Medulla oblongata (tissue), 1 donor: Measurements from ENCODE around the gene PTCD3.
A peak's percentile ranks its signal among the peaks of the same experiment; 100 is the strongest.

ENCODE experiments used
- DNase-seq: peaks from one replicate; pipeline ENCODE4 v3.0.0-alpha.2; 2015; ENCODE audit errors: extremely low spot score

The PTCD3 gene

DNA sequence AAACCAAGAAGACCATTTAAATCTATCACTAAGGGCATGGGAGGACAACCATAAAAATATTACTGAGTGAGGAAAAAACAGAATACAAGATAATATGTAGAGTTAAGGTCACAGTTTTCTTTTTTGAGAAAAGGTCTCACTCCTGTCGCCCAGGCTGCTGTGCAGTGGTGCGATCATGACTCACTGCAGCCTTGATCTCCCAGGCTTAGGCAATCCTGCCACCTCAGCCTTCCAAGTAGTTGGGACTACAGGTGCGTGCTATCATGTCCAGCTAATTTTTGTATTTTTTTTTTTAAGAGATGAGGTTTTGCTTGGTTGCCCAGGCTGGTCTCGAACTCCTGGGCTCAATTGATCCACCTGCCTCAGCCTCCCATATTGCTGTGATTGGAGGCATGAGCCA, 24.3 kb upstream of the PTCD3 start:
- DNase-seq: no peak

DNA sequence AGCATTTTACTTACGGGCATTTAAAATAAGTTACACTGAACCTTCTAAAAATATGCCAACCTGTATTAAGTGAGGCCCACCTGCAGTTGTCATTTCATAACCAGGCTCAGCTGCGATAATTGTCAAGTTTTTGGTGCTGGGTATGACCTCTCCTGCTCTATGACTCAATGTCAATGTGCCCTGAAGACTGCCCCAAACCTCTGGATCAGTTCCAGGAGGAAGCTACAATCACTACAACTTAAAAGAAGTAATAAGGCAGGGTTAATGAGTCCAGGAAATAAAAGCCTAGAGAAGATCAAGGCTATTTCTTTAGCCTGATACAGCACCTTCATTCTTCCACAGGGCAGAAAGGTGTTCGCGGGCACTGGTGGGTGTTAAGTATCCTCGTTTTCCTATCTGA, 23.3 kb upstream of the PTCD3 start:
- DNase-seq: no peak

DNA sequence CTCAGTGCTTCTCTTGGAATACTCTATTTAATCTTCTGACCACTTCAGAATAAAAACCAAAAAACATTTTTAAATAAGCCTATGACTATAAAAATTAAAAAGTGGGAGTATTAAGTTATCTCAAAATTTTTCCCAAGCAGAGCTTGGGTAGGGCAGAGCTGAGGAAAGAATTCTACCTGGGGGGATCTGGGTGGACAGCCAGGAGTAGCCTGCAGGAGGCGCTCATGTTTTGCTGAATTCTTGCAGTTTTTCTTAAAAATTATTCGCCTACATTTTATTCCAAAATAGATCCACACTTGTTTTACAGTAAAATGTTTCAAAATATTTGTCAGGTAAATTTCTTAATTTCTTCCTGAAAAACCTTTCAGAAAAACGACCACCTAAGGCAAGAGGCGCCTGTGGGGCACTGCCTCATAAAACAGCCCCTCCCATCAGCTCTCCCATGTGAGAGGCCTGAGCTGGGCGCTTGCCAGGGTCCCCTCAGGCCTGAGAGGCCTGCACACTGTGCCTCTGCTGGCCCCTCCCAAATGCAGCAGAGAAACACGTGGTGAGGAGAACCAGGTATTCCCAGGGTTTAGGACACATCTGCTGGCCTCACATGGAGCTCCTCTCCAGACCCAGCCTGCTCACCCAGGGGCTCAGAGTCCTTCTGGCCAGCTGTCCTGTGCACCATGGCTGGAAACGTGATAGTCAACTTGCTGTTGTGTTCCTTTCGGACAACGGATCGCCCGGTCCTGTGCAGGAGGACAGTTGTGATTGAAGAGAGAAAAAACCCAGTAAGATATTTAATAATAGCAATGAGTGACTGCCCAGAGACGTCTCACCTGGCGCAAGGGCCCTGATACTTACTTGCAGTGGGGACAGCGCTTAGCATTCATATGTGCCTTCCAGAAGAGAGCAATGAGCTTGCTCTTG, 17.8 kb upstream of the PTCD3 start:
- no peak for DNase-seq

DNA sequence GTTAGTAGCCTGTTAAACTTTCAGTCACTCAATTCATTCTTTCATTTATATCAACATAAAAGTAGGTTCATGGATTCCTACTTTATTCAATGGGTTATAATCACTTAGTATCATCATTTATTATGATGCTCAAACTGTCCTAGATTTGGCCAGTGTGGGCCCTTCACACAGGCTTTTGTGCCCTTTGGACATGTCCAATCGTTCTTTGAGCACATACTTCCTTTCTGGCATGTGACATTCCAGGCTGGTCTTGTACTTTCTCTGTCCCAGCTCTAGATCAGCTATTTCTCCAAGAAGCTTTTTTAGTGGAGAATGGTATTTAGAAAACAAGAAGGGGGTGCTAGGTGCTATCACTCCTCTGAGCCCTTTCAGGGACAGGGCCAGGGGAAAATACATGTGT, 11.8 kb upstream of the PTCD3 start:
- no peak for DNase-seq

DNA sequence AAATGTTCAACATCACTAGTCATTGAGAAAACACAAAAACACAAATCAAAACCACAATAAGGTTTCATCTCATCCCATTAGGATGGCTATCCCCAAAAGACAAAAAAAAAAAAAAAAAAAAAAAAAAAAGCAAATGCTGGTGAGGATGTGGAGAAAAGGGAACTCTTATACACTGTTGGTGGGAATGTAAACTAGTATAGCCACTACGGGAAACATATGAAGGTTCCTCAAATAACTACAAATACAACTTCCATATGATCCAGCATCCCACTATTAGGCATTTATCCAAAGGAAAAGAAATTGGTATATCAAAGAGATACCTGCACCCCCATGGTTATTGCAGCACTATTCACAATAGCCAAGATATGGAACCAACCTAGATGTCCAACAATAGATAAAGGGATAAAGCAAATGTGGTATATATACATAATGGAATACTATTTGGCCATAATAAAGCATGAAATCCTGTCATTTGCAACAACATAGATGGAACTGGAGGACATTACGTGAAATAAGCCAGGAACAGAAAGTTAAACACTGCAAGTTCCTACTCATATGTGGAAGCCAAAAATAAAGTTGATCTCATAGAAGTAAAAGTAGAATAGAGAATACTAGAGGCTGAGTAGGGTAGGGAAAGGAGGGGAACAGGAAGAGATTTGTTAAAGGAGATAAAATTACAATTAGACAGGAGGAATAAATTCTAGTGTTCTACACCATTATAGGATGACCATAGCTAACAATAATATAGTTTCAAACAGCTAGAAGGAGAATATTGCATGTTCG, 8.7 kb upstream of the PTCD3 start:
- DNase-seq: no peak

DNA sequence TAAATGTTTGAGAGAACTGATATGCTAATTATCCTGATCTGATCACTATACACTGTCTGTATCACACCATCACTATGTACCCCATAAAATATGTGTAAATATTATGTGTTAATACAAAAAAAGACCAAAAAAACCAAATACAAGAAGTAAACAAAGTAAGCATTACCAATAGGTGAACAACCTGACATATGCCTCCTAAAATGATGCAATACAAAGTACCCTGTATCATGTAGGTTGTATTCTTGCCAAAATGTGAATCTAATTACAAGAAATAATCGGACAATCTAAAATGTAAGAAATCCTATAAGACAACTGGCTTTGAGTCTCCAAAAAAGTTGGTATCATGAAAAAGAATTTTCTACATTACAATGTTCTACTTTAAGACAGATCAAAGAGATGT, 8.1 kb upstream of the PTCD3 start:
- DNase-seq: no peak

DNA sequence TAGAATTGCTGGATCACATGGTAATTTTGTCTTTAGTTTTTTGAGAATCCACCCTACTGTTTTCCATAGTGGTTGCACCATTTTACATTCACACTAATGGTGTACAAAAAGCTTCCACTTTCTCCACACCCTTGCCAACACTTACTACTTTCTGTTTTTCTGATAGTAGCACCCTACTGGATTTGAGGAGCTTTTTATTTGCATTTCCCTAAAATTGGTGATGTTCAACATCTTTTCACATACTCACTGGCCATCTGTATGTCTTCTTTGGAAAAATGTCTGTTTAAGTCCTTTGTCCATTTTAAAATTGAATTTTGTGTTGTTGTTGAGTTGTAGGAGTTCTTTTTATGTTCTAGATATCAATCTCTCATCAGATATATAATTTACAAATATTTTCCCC, 3.9 kb upstream of the PTCD3 start:
- no peak for DNase-seq

DNA sequence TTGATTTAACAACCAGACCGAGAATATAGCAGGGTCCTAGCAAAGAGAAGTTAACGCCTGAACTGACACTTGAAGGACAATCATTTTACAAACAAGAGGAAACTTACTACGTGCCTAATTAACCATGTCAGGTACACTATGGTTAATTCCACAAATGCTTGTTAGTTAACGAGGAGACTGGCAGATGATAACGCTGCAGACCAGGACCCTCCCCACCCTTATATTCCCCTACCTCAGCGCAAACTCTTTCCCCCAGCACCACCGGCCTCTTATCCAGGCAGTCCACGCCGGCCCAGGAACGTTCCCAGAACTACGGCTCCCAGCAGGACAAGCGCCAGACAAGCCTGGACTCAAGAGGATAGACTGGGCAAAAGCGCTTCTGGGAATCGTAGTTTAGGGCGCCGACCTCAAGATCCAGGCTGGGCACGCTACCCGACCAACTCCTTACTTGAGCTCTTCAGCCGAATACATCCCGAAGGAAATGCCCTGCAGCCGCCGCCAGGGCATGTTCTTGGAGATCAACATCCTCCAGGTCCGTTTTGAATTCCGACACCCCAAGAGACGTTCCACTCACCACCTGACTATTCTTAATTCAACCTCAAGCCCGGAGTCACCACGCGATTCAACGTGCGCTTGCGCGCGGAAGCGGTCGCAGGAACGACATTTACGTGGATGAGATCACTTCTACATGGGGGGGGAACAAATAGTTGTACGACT, 625 bp upstream of the PTCD3 start, which contains the start of gene POLR1A:
Gene POLR1A, minus strand, starts transcription at position 635 of the 717 bp plus-strand sequence. Its CDS starts 110 bp downstream, at position 525.
- DNase-seq: peak; percentile 98

DNA sequence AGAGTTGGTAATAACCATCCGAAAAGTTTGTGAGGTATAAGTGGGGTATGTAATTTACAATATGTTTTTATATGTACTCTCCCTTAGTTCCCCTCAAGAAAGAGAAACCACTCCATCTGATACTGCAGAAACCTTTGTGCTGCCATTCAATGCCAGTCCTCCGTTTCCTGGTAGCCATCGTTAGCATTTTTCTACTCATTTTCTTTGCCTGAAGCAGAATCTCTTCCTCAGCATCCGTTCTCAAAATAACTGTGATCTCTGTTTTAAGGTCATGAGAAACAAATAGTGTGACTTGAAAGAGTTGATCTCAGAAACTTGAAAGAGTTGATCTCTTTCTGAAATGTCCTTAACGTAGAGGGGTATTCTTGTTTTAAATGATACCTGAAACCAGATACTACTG, 996 bp downstream of the PTCD3 start:
- DNase-seq: no peak

DNA sequence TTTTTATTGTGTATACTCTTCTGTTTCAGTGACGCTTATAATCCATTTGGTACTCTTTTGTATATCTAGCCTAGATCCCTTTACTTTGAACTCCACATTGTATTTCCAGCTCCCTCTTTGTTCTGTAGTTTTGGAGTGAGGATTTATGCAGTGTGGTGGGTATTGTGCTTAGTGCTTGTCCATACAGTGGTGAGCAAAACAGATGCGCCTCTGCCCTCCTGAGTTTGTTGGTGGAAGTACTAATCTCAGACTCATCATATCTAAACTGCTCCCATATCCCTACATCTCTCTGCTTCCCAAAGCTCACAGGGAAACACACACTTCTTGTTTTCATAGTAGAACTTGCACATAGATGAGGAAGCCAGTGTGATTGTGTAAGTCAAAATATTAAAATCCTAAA, 12.1 kb downstream of the PTCD3 start:
- no peak for DNase-seq

DNA sequence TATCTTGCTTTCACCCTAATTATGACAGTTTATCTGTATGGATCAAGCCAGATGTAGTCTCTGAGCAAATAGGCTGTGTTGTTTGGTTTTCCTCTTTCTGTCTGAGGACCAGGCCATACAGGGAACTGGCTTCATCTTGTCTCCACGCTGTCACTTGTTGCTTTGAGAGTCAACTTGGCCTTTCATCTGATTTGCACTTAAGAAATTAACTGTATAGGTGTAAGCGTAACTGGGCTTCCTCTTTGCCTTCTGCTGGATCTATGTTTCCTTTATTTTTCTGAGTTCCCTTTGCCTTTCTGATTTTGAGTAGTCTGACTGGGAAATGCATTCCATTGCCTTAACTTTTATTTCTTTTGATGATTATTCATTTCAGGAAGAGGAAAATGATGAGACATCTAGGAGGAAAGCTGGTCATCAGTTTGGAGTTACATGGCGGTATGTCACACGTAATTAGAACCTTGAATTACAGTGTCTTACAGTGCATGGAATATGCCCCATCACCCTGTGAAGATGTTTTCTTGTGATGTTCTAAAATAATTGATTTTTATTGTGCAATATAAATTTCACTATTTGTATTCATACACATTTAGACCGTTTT, 17.4 kb downstream of the PTCD3 start:
- DNase-seq: no peak

DNA sequence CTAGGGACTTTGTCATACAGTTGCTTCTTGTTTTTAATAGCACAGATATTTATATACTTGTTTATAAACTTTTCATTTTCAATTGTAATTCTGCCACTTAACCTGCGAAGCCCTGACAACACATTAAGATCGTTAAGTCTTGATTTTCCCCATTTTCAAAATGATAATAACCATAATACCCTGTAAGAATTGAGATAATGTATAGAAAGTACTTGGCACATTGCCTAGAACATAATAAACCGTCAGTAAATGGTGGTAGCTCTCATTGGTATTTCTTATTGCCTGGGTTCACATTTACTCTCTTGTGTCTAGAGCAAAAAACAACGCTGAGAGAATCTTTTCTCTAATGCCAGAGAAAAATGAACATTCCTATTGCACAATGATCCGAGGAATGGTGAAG, 18.6 kb downstream of the PTCD3 start:
- no peak for DNase-seq

DNA sequence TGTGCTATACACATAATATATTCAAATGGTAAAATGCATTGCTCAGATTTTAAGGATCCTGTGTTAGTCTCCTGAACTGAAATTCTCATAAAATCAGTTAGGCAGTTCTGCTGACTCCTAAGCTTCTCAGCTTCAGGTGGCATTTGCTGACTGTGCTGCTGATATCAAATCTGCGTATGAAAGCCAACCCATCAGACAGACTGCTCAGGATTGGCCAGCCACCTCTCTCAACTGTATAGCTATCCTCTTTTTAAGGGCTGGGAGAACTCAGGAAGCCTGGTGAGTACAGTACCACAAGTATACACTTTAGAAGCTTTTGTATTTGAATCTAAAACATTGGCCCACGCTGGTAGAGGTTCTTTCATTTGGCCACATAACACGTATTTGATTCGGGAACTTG, 28.7 kb downstream of the PTCD3 start:
- DNase-seq: no peak

DNA sequence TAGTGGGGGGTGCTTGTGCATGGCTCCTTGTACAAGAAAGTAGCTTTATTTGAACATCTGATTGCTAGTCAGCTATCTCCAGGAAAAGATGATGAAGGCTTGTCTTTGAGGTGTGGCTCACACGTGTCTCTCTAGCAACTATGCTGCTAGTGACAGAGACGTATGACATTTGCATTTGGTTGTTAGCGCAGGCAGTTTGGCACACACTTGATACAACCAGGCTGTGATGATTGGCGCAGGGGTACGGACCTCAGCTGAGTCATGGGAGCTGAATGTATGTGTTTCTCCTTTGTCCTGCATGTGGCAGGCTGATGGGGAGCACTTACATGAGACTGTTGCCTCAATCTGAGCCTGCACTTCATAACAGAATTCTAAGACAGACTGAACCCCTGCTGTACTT, 29.6 kb downstream of the PTCD3 start:
- DNase-seq: no peak

DNA sequence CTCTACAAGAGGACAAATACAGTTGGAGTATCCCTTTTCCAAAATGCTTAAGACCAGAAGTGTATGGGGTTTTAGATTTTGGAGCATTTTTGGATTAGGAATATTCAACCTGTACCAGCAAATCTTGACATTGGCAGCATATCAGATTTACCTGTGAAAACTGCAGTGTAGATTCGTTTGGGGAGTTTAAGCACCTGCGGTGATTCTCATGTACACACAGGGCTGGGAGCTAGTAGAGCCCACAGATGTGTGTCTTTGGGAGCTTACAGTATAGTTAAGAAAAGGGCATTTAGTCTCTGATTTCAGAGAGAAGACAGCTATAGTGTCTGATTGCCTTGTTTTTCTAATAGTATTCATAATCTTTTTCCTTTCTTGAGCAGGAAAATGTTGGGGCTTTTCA, 30.1 kb downstream of the PTCD3 start:
- DNase-seq: no peak

DNA sequence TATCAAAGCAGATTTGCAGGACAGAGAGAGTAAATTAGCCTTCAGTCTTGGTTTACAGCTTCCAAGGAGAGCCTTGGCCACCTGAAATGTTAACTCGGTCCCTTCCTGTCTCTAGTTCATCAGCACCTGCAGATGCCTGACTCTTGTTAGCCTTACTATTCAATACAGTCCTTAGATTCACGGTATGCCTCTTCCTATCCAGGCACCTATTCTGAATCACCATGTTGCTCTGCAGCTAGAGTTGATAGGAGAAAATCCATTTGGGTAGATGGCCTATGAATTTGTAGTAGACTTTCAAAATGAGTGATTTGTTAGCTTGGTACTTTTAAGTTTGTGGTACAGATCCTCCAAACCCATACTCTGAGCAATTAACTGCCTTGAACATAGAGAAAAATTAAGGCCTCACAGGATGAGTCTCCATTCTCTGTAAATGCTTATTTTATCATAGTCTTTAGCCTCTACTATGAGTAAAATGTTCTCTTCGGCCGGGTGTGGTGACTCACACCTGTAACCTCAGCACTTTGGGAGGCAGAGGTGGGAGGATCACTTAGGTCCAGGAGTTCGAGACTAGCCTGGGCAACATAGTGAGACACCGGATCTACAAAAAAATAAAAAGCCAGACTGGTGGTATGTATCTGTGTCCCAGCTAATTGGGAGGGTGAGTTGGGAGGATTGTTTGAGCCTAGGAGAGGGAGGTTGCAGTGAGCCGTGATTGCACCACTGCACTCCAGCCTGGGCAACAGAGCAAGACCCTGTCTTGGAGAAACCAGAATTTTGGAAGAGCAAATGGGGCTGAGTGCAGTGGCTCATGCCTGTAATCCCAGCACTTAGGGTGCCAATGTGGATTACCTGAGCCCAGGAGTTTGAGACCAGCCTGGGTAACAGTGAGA, 32.9 kb downstream of the PTCD3 start:
- no peak for DNase-seq

DNA sequence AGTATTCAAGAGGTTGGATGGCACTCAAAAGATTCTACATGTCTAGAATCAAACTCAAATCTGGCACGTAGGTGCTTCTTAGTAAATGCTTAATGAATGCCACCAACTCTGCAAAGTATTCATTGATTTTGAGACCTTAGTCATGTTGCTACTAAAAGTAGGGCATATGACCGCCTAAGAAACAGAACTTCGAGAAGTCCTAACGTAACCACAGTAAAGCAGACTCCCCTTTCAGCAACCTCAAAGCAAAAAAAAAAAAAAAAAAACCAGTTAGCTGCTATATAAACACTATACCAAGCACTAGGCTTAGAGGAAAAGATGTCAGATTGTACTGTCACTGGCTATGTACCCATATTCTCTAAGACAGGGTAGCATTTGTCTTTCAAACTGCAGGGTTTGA, 33.9 kb downstream of the PTCD3 start:
- no peak for DNase-seq

DNA sequence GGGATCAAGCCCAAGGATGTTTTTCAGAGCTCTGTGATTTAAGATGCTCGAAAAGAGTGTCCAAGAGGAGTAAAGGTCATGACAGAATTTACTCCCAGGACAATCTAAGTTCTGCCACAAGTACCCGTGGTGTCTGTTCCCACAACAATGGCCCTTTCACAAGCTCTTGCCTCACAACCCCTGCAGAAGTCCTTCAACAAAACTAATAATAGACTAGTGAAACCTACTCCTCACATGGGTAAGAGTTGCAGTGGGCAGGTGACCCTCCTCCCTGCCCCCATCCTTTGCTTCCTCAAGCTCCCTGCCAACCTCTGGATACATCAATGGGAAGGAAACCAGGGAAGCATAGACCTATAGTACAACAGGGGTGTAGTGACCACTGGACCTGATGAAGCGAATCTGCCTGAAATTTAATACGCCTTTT, 34.9 kb downstream of the PTCD3 start:
- no peak for DNase-seq

DNA sequence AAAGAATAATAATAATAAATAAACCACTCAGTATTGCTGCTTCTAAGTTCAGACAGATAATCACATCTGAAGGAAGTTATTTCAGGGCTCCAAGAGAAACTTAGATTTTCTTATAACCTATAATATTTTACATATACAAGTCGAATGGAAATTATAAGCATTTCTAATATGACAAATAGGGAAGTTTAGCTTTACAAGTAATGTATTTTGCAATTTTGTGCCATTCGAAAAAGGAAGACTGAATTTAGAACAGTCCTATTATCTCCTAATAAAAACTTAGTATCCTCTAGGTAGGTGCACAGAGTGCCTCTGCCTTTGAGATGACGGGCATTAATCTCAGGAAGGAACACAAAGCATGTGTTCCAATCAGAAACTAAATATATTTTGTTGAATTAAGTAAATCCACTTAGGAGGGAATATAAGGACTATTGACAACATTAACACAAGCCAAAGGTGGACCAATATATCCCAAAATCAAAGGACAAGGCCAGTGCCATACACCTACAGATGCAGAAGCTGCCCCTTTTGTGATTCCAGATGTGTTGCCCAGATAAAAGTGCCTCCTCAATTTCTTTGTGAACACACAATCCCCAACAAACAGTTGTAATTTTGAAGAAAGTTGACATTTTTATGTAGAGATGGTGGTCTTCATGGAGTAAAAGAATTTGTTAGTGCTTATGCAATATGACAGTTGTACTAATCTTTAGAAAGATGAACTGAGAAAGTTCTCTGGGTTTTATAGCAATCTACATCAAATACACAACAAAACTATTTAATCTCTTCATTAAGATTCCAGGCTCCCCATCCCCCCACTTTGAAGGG, 36.6 kb downstream of the PTCD3 start:
- DNase-seq: no peak

DNA sequence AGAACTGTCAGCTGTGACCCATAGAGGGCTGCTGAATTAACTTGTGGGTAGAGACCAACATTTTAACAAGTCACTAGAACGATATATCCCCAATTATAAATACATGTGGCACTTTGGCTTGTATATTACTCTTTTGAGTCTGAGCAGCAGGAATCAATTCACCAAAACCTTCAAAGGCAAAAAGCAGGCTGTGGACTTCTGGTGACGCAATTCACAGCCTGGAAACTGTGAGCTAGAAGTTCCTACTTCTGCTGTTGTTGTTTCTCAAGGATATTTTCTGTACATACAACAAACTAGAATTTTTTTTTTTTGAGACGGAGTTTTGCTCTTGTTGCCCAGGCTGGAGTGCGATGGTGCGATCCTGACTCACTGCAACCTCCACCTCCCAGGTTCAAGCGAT, 37.3 kb downstream of the PTCD3 start:
- DNase-seq: no peak
